Heart left ventricle (tissue), 16 donors: ENCODE measurements around the gene BRPF1. TPM values are rescaled to one million over a fixed set of nuclear protein-coding genes. Genes with fewer than 3 reads are reported as not detected.
A peak's percentile ranks its signal among the peaks of the same experiment; 100 is the strongest.

ENCODE experiments used
- ATAC-seq, 4 donors: fragments of 200-7000 bp; cut with Tn5 transposase; one replicate each; pipeline ENCODE4 v1.9.1; 2020 to 2022; ENCODE audit warnings: moderate library complexity in 4 of 4, mild to moderate bottlenecking in 3 of 4, moderate number of reproducible peaks in 1 of 4
- DNase-seq, 5 donors: peaks; one replicate each; pipeline ENCODE4 v3.0.0-alpha.2; 2020
- H3K27ac ChIP-seq, 12 donors: fragments of 200-600 bp; sonication (generic) in 4 of 12; one replicate each; pipeline versions ENCODE4 v1.5.0 to v1.8.0; 2016 to 2022; ENCODE audit warnings: mild to moderate bottlenecking in 2 of 12
- H3K27me3 ChIP-seq, 9 donors: fragments of 200-600 bp; sonication (generic) in 2 of 9; one replicate each; pipeline versions ENCODE4 v1.5.1 to v1.8.0; 2016 to 2022; ENCODE audit warnings: mild to moderate bottlenecking in 3 of 9
- H3K36me3 ChIP-seq, 9 donors: fragments of 200-600 bp; sonication (generic) in 2 of 9; one replicate each; pipeline versions ENCODE4 v1.5.0 to v1.8.0; 2018 to 2022; ENCODE audit warnings: mild to moderate bottlenecking in 2 of 9
- H3K4me1 ChIP-seq, 12 donors: fragments of 200-600 bp; sonication (generic) in 4 of 12; one replicate each; pipeline versions ENCODE4 v1.5.0 to v1.8.0; 2016 to 2022; ENCODE audit warnings: mild to moderate bottlenecking in 3 of 12
- H3K4me3 ChIP-seq, 12 donors: fragments of 200-600 bp; sonication (generic) in 4 of 12; one replicate each; pipeline versions ENCODE4 v1.5.0 to v1.8.0; 2017 to 2022; ENCODE audit warnings: mild to moderate bottlenecking in 9 of 12, moderate library complexity in 4 of 12
- H3K9me3 ChIP-seq, 12 donors: fragments of 200-600 bp; sonication (generic) in 4 of 12; one replicate each; pipeline versions ENCODE4 v1.5.0 to v1.8.0; 2016 to 2022; ENCODE audit warnings: mild to moderate bottlenecking in 1 of 12
- CTCF ChIP-seq, 12 donors: fragments of 200-600 bp; sonication (generic) in 4 of 12; IDR thresholded peaks; one replicate each; pipeline versions ENCODE4 v1.5.0 to v1.8.0; 2018 to 2022; ENCODE audit warnings: antibody characterized with exemption in 12 of 12, mild to moderate bottlenecking in 5 of 12
- POLR2A ChIP-seq, 2 donors: fragments of 450-650 bp; IDR thresholded peaks; one replicate each; pipeline ENCODE4 v1.6.1; 2017; ENCODE audit warnings: antibody characterized with exemption in 2 of 2, mild to moderate bottlenecking in 2 of 2, moderate library complexity in 2 of 2
- WGBS, 4 donors: extraction: QIAGEN DNeasy Blood & Tissue Kit in 2 of 4; methylation state at CpG; one replicate each; pipeline versions ENCODE4 v1.1.5 to v1.1.7; 2013 to 2018; 5-methylcytosine and 5-hydroxymethylcytosine counted together
- intact Hi-C, 10 donors: fragments of 100-400 bp; cut with DNase I; formaldehyde crosslinking; loops; one replicate each; pipeline versions ENCODE4 v1.11.1 to v1.14.2; 2022
- polyA plus RNA-seq, 2 donors: library from polyadenylated mRNA; stranded (reverse); fragments of 200-250 nt; gene quantifications; one replicate each; pipeline ENCODE4 v1.2.3, GENCODE V29; 2013
- total RNA-seq, 9 donors: library from RNA; depleted of rRNA in 2 of 9; stranded (reverse); fragments of >200 nt in 2 of 9; fragmentation: NEBNext Ultra II Directional in 3 of 9; extraction: Animal tissue kit (Norgen Biotek cat#: 25700) in 3 of 9; gene quantifications; one replicate each; pipeline versions ENCODE4 v1.1.0 to v1.2.4, GENCODE V29; 2016 to 2023
- donor health status: ischemic (EF 13 %, LVEDD 7.1; RV severe dilation, severe dysfunction).
- donor health status: healthy with polysubstance abuse.
- donor health status: DM: no; HTN: yes; CAD: no.
- donor health status: DM: no; HTN: no; CAD: no.
- donor health status: ischemic (EF 25% LVEDD 6.9; RV normal size, moderate dysfunction).
- donor health status: ischemic (EF 25% LVEDD 5.7; RV mildly dilated, moderate dysfunction).
- donor health status: healthy.
- donor health status: DM: yes; HTN: yes; CAD: no.
- donor health status: ischemic (EF 35%, LVEDD 5.7; RV mildly dilated, moderate dysfunction).
- donor health status: nonischemic (EF 11% LVEDD 7.7; RV severe dilation, severe dysfunction).
- donor health status: DM: yes; HTN: yes; CAD: no.
- donor health status: PGD.
- donor health status: ischemic (EF 29% LVEDD 5.4; RV normal size, mild dysfunction).
- donor health status: nonischemic (EF 23%, LVEDD 6.1; RV moderate dilation, normal function).

The BRPF1 gene
- total and polyA plus RNA-seq, 11 donors, result 5.5 to 17.8 (median 10.6) TPM

GRCh38 chr3:9746330-9746729, 14.8 kb downstream of the BRPF1 start:
- DNase-seq (no peak), ATAC-seq (no peak)
- Histone ChIP-seq H3K4me3 (no peak overlapping the region), H3K27me3 (no peaks in the 10 kb centered on the region), H3K4me1 (peaks cover 4 to 21% (median 16%) of the 10 kb centered on the region in 12 donors), H3K9me3 (no peaks in the 10 kb centered on the region), H3K36me3 (peaks cover 0 to 79% (median 71%) of the 10 kb centered on the region in 9 donors), H3K27ac (no peak overlapping the region)
- 64 to 77% (median 72%) methylated on average over 5 of the region's 5 CpGs for WGBS, 4 donors
- TF ChIP-seq POLR2A (IDR thresholded peaks at IDR 0.05), result no peak
- TF ChIP-seq CTCF (IDR thresholded peaks at IDR 0.05), result no peak
- intact Hi-C loops, result loop anchor here in 2 of 10 donors (5.0 to 10.0 kb wide), 2 partner anchors 89 to 242 kb away; no protein-coding TSS in a partner anchor

- intact Hi-C loops, result loop anchor here in 2 of 10 donors (5.0 to 10.0 kb wide), 2 partner anchors 90 to 242 kb away; no protein-coding TSS in a partner anchor
These were observed 15.7 kb downstream of the BRPF1 start for GRCh38 chr3:9747267-9747666.

GRCh38 chr3:9748031-9748430, 16.5 kb downstream of the BRPF1 start:
- no peaks in the 10 kb centered on the region for H3K27me3 ChIP-seq
- no peak for TF ChIP-seq CTCF (IDR thresholded peaks at IDR 0.05)
- TF ChIP-seq POLR2A (IDR thresholded peaks at IDR 0.05), result no peak
- no peak overlapping the region for H3K27ac ChIP-seq
- intact Hi-C loops, result loop anchor here in 2 of 10 donors (5.0 to 10.0 kb wide), 2 partner anchors 91 to 243 kb away; no protein-coding TSS in a partner anchor
- H3K36me3 ChIP-seq, result peaks cover 0 to 77% (median 70%) of the 10 kb centered on the region in 9 donors
- H3K4me3 ChIP-seq, result no peak overlapping the region
- no peaks in the 10 kb centered on the region for H3K9me3 ChIP-seq
- peaks cover 4 to 26% (median 18%) of the 10 kb centered on the region in 12 donors for H3K4me1 ChIP-seq
- 92 to 97% (median 95%) methylated on average over 2 of the region's 2 CpGs for WGBS, 4 donors
- DNase-seq (no peak), ATAC-seq (no peak)

More at GRCh38 chr3:9747267-9747666, 15.7 kb downstream of the BRPF1 start:
- Histone ChIP-seq H3K27ac (no peak overlapping the region), H3K4me3 (no peak overlapping the region), H3K36me3 (peaks cover 0 to 78% (median 70%) of the 10 kb centered on the region in 9 donors), H3K27me3 (no peaks in the 10 kb centered on the region), H3K4me1 (peaks cover 4 to 26% (median 18%) of the 10 kb centered on the region in 12 donors), H3K9me3 (no peaks in the 10 kb centered on the region)
- no peak for TF ChIP-seq CTCF (IDR thresholded peaks at IDR 0.05)
- TF ChIP-seq POLR2A (IDR thresholded peaks at IDR 0.05), result no peak
- ATAC-seq (no peak), DNase-seq (no peak)
- 93 to 94% (median 93%) methylated on average over 4 to 8 of the region's 8 CpGs for WGBS, 4 donors

- Histone ChIP-seq H3K36me3 (peaks cover 0 to 67% (median 62%) of the 10 kb centered on the region in 9 donors), H3K27ac (peak overlapping the region; percentile 71 to 97 (median 90)), H3K4me1 (peaks cover 4 to 30% (median 18%) of the 10 kb centered on the region in 12 donors), H3K4me3 (peak overlapping the region; percentile 33 to 81 (median 65)), H3K9me3 (no peaks in the 10 kb centered on the region), H3K27me3 (no peaks in the 10 kb centered on the region)
- no peak for ATAC-seq
- no peak for DNase-seq
- intact Hi-C loops, result loop anchor here in 5 of 10 donors (1.0 to 10.0 kb wide), 5 partner anchors 18 to 244 kb away; partner anchors contain the start of genes BRPF1 (in 4 of the 5) and TADA3 (in 1 of the 5)
- WGBS, 4 donors, result 1 to 5% (median 3%) methylated on average over 19 of the region's 19 CpGs
- TF ChIP-seq POLR2A (IDR thresholded peaks at IDR 0.05) (no peak), CTCF (IDR thresholded peaks at IDR 0.05) (no peak)
These were observed 17.7 kb downstream of the BRPF1 start for GRCh38 chr3:9749296-9749644.
